Liver (tissue), 9 donors: Measurements from ENCODE around the gene TLE5. TPM values are rescaled to one million over a fixed set of nuclear protein-coding genes. Genes with fewer than 3 reads are reported as not detected.
A peak's percentile ranks its signal among the peaks of the same experiment; 100 is the strongest.

Source experiments
- DNase-seq: peaks from one replicate; pipeline ENCODE4 v3.0.0-alpha.2; 2017; ENCODE audit warnings: low spot score
- H3K27ac ChIP-seq, 2 donors: one replicate each; pipeline ENCODE4 v1.7.0; 2013; ENCODE audit warnings: inconsistent platforms in 2 of 2, low read length in 2 of 2, control low read depth in 1 of 2, low read depth in 1 of 2, mild to moderate bottlenecking in 1 of 2
- H3K27me3 ChIP-seq, 4 donors: one replicate each; pipeline versions ENCODE4 v1.6.1 to v1.7.0; 2013; ENCODE audit warnings: low read length in 3 of 4, inconsistent platforms in 1 of 4, mild to moderate bottlenecking in 1 of 4, moderate library complexity in 1 of 4; ENCODE audit not compliant: control insufficient read depth in 4 of 4, insufficient read depth in 4 of 4
- H3K36me3 ChIP-seq, 4 donors: one replicate each; pipeline versions ENCODE4 v1.6.1 to v1.7.0; 2013; ENCODE audit warnings: low read length in 3 of 4, mild to moderate bottlenecking in 3 of 4, low read depth in 1 of 4, moderate library complexity in 1 of 4; ENCODE audit not compliant: control insufficient read depth in 4 of 4, insufficient read depth in 3 of 4
- H3K4me1 ChIP-seq, 4 donors: one replicate each; pipeline versions ENCODE4 v1.6.1 to v1.7.0; 2013; ENCODE audit warnings: low read length in 3 of 4, mild to moderate bottlenecking in 3 of 4, moderate library complexity in 1 of 4; ENCODE audit not compliant: control insufficient read depth in 4 of 4, insufficient read depth in 4 of 4
- H3K4me3 ChIP-seq, 3 donors: one replicate each; pipeline versions ENCODE4 v1.6.1 to v1.7.0; 2013; ENCODE audit warnings: low read length in 3 of 3, control low read depth in 1 of 3, low read depth in 1 of 3, mild to moderate bottlenecking in 1 of 3
- H3K9ac ChIP-seq, 2 donors: one replicate each; pipeline ENCODE4 v1.7.0; 2013; ENCODE audit warnings: low read length in 2 of 2, mild to moderate bottlenecking in 2 of 2, moderate library complexity in 2 of 2, control low read depth in 1 of 2, low read depth in 1 of 2
- H3K9me3 ChIP-seq, 4 donors: one replicate each; pipeline versions ENCODE4 v1.6.1 to v1.7.0; 2013; ENCODE audit warnings: low read length in 3 of 4; ENCODE audit not compliant: control insufficient read depth in 4 of 4
- EGR1 ChIP-seq, 2 donors: IDR thresholded peaks; 2 replicates each; pipeline ENCODE4 v1.6.1; 2016 to 2018; ENCODE audit warnings: antibody characterized with exemption in 2 of 2, low read depth in 2 of 2
- FOXA1 ChIP-seq: IDR thresholded peaks from 2 replicates; pipeline ENCODE4 v1.6.1; 2016; ENCODE audit warnings: antibody characterized with exemption
- GABPA ChIP-seq, 2 donors: IDR thresholded peaks in 1 of 2; conservative IDR thresholded peaks in 1 of 2; 2 replicates each; pipeline ENCODE4 v1.6.1; 2016; ENCODE audit warnings: antibody characterized with exemption in 2 of 2, mild to moderate bottlenecking in 1 of 2, moderate library complexity in 1 of 2
- HNF4A ChIP-seq, 2 donors: conservative IDR thresholded peaks; 2 replicates each; pipeline ENCODE4 v1.6.1; 2016; ENCODE audit warnings: antibody characterized with exemption in 2 of 2, mild to moderate bottlenecking in 2 of 2
- JUND ChIP-seq, 2 donors: IDR thresholded peaks; 2 replicates each; pipeline ENCODE4 v1.6.1; 2016; ENCODE audit warnings: antibody characterized with exemption in 2 of 2
- RAD21 ChIP-seq, 2 donors: IDR thresholded peaks; 2 replicates each; pipeline ENCODE4 v1.6.1; 2016; ENCODE audit warnings: antibody characterized with exemption in 2 of 2, mild to moderate bottlenecking in 2 of 2
- RXRA ChIP-seq, 2 donors: IDR thresholded peaks; 2 replicates each; pipeline ENCODE4 v1.6.1; 2017 to 2018; ENCODE audit warnings: antibody characterized with exemption in 2 of 2, mild to moderate bottlenecking in 1 of 2
- SP1 ChIP-seq: IDR thresholded peaks from 2 replicates; pipeline ENCODE4 v1.6.1; 2018; ENCODE audit warnings: antibody characterized with exemption, mild to moderate bottlenecking
- YY1 ChIP-seq: IDR thresholded peaks from 2 replicates; pipeline ENCODE4 v1.6.1; 2016; ENCODE audit warnings: antibody characterized with exemption, mild to moderate bottlenecking
- WGBS: extraction: QIAGEN DNeasy Blood & Tissue Kit; methylation state at CpG from one replicate; pipeline ENCODE4 v1.1.7; 2013; 5-methylcytosine and 5-hydroxymethylcytosine counted together
- polyA plus RNA-seq, 2 donors: library from polyadenylated mRNA; stranded (reverse) in 1 of 2; unstranded in 1 of 2; fragments of 200-250 nt in 1 of 2; fragments of >200 nt in 1 of 2; fragmentation: Nextera tagmentation in 1 of 2; extraction: Ambion mirVana in 1 of 2; gene quantifications; one replicate each; pipeline versions ENCODE4 v1.2.1 to v1.2.3, GENCODE V29; 2013 to 2015
- total RNA-seq, 2 donors: library from RNA; depleted of rRNA; stranded (reverse); fragments of >200 nt; gene quantifications; one replicate each; pipeline ENCODE4 v1.2.3, GENCODE V29; 2014
- TF ChIP-seq, protein P1 (sequence below): IDR thresholded peaks from 2 replicates; pipeline ENCODE4 v1.6.1; 2016; ENCODE audit warnings: antibody characterized with exemption, mild to moderate bottlenecking
- TF ChIP-seq, protein P2 (sequence below): fragments of 150-350 bp; IDR thresholded peaks from 2 replicates; pipeline ENCODE4 v1.5.1; 2017; ENCODE audit warnings: improper control_type of control experiment, low read depth, low read length; ENCODE audit not compliant: missing input control
- donor health status: healthy.
- donor health status: healthy.
- donor health status: healthy.
- donor health status: healthy.
- donor health status: healthy.

The TLE5 gene
- total and polyA plus RNA-seq, 4 donors: 47.2 to 166 (median 54.9) TPM

DNA sequence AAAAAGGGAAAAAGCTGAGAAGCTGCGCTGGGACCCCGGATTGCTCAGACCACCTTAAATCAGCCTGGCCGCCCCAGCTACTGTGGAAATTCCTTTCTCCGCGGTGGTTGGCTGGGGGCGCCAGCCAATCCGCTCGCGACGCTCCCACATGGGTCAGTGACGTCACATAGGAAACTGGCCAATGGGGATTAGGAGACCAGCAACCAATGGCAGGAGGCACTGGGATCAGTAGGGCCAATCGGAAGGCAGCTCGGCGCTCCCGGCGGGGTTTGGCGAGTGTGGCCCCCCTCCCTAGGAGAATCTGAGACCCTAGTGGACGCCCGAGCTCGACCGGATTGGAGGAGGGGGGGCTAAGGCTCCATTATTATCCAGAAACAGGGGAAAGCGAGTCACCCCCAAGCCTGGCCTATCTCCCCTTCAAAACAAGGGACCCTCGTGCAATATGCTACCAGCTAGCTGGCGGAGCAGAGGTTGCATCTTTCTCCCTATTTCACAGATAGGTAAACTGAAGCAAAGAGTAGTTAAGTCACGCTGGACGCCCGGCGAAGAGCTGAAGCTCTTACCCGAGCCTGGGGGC, 26.7 kb downstream of the TLE5 start:
- peak; percentile 97 for DNase-seq
- peak overlapping the region; percentile 33 to 76 for H3K9ac ChIP-seq
- WGBS: under 1% methylated on average over 29 of the region's 29 CpGs

DNA sequence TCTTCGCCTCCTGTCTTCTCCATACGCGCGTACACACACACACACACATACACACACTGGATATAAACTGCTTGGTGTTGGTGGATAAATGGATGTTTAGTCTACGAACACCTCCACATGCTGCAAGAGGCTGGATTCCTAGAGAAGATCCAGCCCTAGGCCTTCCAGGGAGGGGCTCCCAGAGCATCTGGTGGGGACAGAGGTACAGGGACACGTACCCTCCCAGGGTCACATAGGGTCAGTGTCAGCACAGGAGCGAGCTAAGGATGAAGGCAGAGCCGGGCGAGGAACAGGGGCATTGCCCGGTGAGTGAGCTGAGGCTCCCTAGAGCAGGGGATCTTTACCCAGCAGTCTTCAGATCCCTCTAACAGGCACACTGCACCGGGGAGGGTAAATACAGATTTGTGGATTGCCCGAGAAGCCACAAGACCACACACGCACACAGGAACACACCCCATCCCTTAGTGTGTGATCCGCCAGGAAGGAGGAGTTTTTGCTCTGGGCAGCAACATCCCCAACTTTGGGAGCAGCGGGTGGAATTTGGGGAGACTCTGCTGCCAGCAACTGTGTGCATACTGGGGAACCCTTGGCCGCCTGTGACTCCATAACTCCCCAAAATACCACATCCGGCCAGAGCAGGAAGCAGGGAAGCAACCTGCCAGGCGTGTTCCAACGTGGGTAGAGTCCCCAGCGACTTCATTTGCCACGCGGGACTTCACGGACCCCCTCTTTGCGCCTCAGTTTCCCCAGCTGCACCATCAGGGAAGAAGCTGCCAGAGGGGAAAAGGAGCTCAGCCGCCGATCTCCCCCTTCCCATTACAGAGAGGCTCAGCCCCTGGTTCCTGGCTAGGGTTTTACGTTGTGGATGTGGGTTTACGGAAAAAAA, 27.4 kb downstream of the TLE5 start:
- Histone ChIP-seq H3K27me3 (no peaks in the 10 kb centered on the region), H3K4me1 (peaks cover 14 to 43% (median 28%) of the 10 kb centered on the region in 4 donors), H3K27ac (peak overlapping the region; percentile 88 to 95), H3K9ac (peak overlapping the region; percentile 33 to 76), H3K9me3 (no peaks in the 10 kb centered on the region), H3K36me3 (no peaks in the 10 kb centered on the region), H3K4me3 (peak overlapping the region; percentile 45 to 68 (median 52))
- TF ChIP-seq JUND (IDR thresholded peaks at IDR 0.05) (no peak), GABPA (IDR thresholded peaks at IDR 0.05 in 1 of 2, conservative IDR thresholded peaks at IDR 0.05 in 1 of 2) (peak in 1 of 2 donors; percentile 48), RXRA (IDR thresholded peaks at IDR 0.05) (peak in 1 of 2 donors; percentile 15), YY1 (no peak), EGR1 (IDR thresholded peaks at IDR 0.05; ENCODE audit: low read depth in 2 of 2) (no peak), HNF4A (conservative IDR thresholded peaks at IDR 0.05) (no peak)
- TF ChIP-seq, protein P1, sequence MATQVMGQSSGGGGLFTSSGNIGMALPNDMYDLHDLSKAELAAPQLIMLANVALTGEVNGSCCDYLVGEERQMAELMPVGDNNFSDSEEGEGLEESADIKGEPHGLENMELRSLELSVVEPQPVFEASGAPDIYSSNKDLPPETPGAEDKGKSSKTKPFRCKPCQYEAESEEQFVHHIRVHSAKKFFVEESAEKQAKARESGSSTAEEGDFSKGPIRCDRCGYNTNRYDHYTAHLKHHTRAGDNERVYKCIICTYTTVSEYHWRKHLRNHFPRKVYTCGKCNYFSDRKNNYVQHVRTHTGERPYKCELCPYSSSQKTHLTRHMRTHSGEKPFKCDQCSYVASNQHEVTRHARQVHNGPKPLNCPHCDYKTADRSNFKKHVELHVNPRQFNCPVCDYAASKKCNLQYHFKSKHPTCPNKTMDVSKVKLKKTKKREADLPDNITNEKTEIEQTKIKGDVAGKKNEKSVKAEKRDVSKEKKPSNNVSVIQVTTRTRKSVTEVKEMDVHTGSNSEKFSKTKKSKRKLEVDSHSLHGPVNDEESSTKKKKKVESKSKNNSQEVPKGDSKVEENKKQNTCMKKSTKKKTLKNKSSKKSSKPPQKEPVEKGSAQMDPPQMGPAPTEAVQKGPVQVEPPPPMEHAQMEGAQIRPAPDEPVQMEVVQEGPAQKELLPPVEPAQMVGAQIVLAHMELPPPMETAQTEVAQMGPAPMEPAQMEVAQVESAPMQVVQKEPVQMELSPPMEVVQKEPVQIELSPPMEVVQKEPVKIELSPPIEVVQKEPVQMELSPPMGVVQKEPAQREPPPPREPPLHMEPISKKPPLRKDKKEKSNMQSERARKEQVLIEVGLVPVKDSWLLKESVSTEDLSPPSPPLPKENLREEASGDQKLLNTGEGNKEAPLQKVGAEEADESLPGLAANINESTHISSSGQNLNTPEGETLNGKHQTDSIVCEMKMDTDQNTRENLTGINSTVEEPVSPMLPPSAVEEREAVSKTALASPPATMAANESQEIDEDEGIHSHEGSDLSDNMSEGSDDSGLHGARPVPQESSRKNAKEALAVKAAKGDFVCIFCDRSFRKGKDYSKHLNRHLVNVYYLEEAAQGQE: no peak
- DNase-seq: peak; percentile 45
- 4% methylated on average over 28 of the region's 28 CpGs for WGBS

More for the DNA sequence above, 26.7 kb downstream of the TLE5 start:
- peak overlapping the region; percentile 88 to 95 for H3K27ac ChIP-seq
- no peaks in the 10 kb centered on the region for H3K27me3 ChIP-seq
- H3K4me3 ChIP-seq: peak overlapping the region; percentile 49 to 68 (median 52)
- TF ChIP-seq FOXA1 (no peak), RAD21 (IDR thresholded peaks at IDR 0.05) (peak in 1 of 2 donors; percentile 11), SP1 (peak; percentile 93)
- TF ChIP-seq, protein P2, sequence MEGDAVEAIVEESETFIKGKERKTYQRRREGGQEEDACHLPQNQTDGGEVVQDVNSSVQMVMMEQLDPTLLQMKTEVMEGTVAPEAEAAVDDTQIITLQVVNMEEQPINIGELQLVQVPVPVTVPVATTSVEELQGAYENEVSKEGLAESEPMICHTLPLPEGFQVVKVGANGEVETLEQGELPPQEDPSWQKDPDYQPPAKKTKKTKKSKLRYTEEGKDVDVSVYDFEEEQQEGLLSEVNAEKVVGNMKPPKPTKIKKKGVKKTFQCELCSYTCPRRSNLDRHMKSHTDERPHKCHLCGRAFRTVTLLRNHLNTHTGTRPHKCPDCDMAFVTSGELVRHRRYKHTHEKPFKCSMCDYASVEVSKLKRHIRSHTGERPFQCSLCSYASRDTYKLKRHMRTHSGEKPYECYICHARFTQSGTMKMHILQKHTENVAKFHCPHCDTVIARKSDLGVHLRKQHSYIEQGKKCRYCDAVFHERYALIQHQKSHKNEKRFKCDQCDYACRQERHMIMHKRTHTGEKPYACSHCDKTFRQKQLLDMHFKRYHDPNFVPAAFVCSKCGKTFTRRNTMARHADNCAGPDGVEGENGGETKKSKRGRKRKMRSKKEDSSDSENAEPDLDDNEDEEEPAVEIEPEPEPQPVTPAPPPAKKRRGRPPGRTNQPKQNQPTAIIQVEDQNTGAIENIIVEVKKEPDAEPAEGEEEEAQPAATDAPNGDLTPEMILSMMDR: peak; percentile 0
- TF ChIP-seq, protein P1: peak; percentile 29
- H3K4me1 ChIP-seq: peaks cover 14 to 40% (median 28%) of the 10 kb centered on the region in 4 donors
- no peaks in the 10 kb centered on the region for H3K9me3 ChIP-seq
- H3K36me3 ChIP-seq: no peaks in the 10 kb centered on the region
